Activated CD4-positive, CD25-positive, alpha-beta regulatory T cell treated with anti-CD3 and anti-CD28 coated beads, Interleukin-2, amount 50 U/mL, for 16 hours (primary cell): ENCODE results near the gene TAF7L.

Experiments
- DNase-seq: peaks from one replicate; pipeline ENCODE4 v3.0.0-alpha.2; 2020; ENCODE audit warnings: low read depth, low spot score

TAF7L gene

GRCh38 chrX:101223226-101223625 is 67.9 kb downstream of the TAF7L start:
- no peak for DNase-seq

GRCh38 chrX:101220662-101221260 is 70.4 kb downstream of the TAF7L start:
- no peak for DNase-seq

- DNase-seq: no peak
These were observed 71.2 kb downstream of the TAF7L start for GRCh38 chrX:101219864-101220346.

GRCh38 chrX:101219116-101219863 is 71.8 kb downstream of the TAF7L start, which contains the start of gene DRP2:
DRP2 (plus strand) TSS chrX:101219786; CDS start chrX:101231648, 11,862 bp downstream.
- no peak for DNase-seq
